CD8-positive, alpha-beta memory T cell (primary cell): ENCODE results near the gene SCTR. TPM values are rescaled to one million over a fixed set of nuclear protein-coding genes. Genes with fewer than 3 reads are reported as not detected.
A peak's percentile ranks its signal among the peaks of the same experiment; 100 is the strongest.

Experiments
- CTCF ChIA-PET: fragments of 350-600 bp; sonication (Branson Sonifier 250); formaldehyde crosslinking; loops from one replicate; lab custom pipeline; 2021; ENCODE audit warnings: antibody characterized with exemption; lab: Charles Lee
- POLR2A ChIA-PET: fragments of 350-600 bp; sonication (Branson Sonifier 250); formaldehyde crosslinking; loops from one replicate; lab custom pipeline; 2021; ENCODE audit warnings: antibody characterized with exemption; lab: Charles Lee
- DNase-seq, 5 donors: peaks; one replicate each; pipeline versions ENCODE4 v3.0.0 to v3.0.0-alpha.2; 2020 to 2022; ENCODE audit warnings: mixed read lengths in 1 of 5
- H3K27ac ChIP-seq: one replicate; pipeline ENCODE4 v1.7.0; 2013; ENCODE audit warnings: low read depth, mild to moderate bottlenecking, low read length, moderate library complexity
- H3K27me3 ChIP-seq: 2 replicates; pipeline ENCODE4 v1.7.0; 2013; ENCODE audit warnings: low read length, mild to moderate bottlenecking; ENCODE audit not compliant: insufficient read depth, poor library complexity, severe bottlenecking
- H3K36me3 ChIP-seq: 2 replicates; pipeline ENCODE4 v1.7.0; 2013; ENCODE audit warnings: mild to moderate bottlenecking, low read length, moderate library complexity; ENCODE audit not compliant: insufficient read depth
- H3K4me1 ChIP-seq: 2 replicates; pipeline ENCODE4 v1.7.0; 2013; ENCODE audit warnings: mild to moderate bottlenecking, low read length, moderate library complexity; ENCODE audit not compliant: insufficient read depth
- H3K4me3 ChIP-seq: 2 replicates; pipeline ENCODE4 v1.7.0; 2013; ENCODE audit warnings: mild to moderate bottlenecking, low read length
- H3K9me3 ChIP-seq: 2 replicates; pipeline ENCODE4 v1.7.0; 2013; ENCODE audit warnings: mild to moderate bottlenecking, low read length
- H3K27ac Mint-ChIP-seq, 8 donors: one replicate each; pipeline ENCODE4 v1.8.0; 2020 to 2021; ENCODE audit warnings: mixed read lengths in 8 of 8, mild to moderate bottlenecking in 6 of 8, inconsistent platforms in 3 of 8, moderate library complexity in 3 of 8
- H3K27me3 Mint-ChIP-seq, 2 donors: one replicate each; pipeline ENCODE4 v1.8.0; 2020 to 2021; ENCODE audit warnings: mixed read lengths in 2 of 2, mild to moderate bottlenecking in 1 of 2, moderate library complexity in 1 of 2
- H3K36me3 Mint-ChIP-seq, 3 donors: one replicate each; pipeline ENCODE4 v1.8.0; 2020 to 2021; ENCODE audit warnings: mixed read lengths in 3 of 3, inconsistent platforms in 1 of 3, mild to moderate bottlenecking in 1 of 3
- H3K4me1 Mint-ChIP-seq, 3 donors: one replicate each; pipeline ENCODE4 v1.8.0; 2020 to 2021; ENCODE audit warnings: mixed read lengths in 3 of 3, inconsistent platforms in 1 of 3, mild to moderate bottlenecking in 1 of 3
- H3K4me3 Mint-ChIP-seq, 7 donors: one replicate each; pipeline ENCODE4 v1.8.0; 2020 to 2021; ENCODE audit warnings: mixed read lengths in 7 of 7, mild to moderate bottlenecking in 6 of 7, moderate library complexity in 4 of 7, inconsistent platforms in 2 of 7
- H3K9me3 Mint-ChIP-seq, 5 donors: one replicate each; pipeline ENCODE4 v1.8.0; 2020 to 2022; ENCODE audit warnings: mixed read lengths in 5 of 5, mild to moderate bottlenecking in 3 of 5, moderate library complexity in 2 of 5, inconsistent platforms in 1 of 5
- polyA plus RNA-seq: library from polyadenylated mRNA; unstranded; fragments of 300-500 nt; fragmentation: Illumina TruSeq; gene quantifications from one replicate; pipeline ENCODE4 v1.2.3, GENCODE V29; 2021
- total RNA-seq, 2 experiments: library from RNA; stranded (reverse); gene quantifications; one replicate each; pipeline ENCODE4 v1.2.3, GENCODE V29; 2021

SCTR gene
- total and polyA plus RNA-seq, 3 experiments from 2014 or later, result not detected

- ChIA-PET CTCF (no interaction called here), POLR2A (no interaction called here)
- Mint-ChIP-seq H3K9me3 (no peaks in the 10 kb centered on the region), H3K36me3 (no peaks in the 10 kb centered on the region), H3K27ac (no peak overlapping the region), H3K4me1 (no peaks in the 10 kb centered on the region), H3K4me3 (no peak overlapping the region), H3K27me3 (peaks cover 5 to 14% of the 10 kb centered on the region in 2 donors)
- no peak overlapping the region for H3K27ac ChIP-seq
- H3K4me3 ChIP-seq, result no peak overlapping the region
- no peaks in the 10 kb centered on the region for H3K9me3 ChIP-seq
- no peaks in the 10 kb centered on the region for H3K4me1 ChIP-seq
- H3K27me3 ChIP-seq, result no peaks in the 10 kb centered on the region
- DNase-seq, result no peak
- no peaks in the 10 kb centered on the region for H3K36me3 ChIP-seq
These were observed 40.2 kb downstream of the SCTR start for GRCh38 chr2:119483896-119484718.

GRCh38 chr2:119483395-119483753, 40.9 kb downstream of the SCTR start:
- CTCF ChIA-PET, result no interaction called here

GRCh38 chr2:119482481-119483394, 41.5 kb downstream of the SCTR start:
- Histone ChIP-seq H3K9me3 (no peaks in the 10 kb centered on the region), H3K36me3 (no peaks in the 10 kb centered on the region), H3K27ac (no peak overlapping the region), H3K4me1 (no peaks in the 10 kb centered on the region), H3K4me3 (no peak overlapping the region), H3K27me3 (no peaks in the 10 kb centered on the region)
- POLR2A ChIA-PET, result no interaction called here
- DNase-seq, result no peak
- Mint-ChIP-seq H3K27me3 (peaks cover 11 to 17% of the 10 kb centered on the region in 2 donors), H3K36me3 (no peaks in the 10 kb centered on the region), H3K4me1 (no peaks in the 10 kb centered on the region), H3K27ac (no peak overlapping the region), H3K9me3 (no peaks in the 10 kb centered on the region), H3K4me3 (no peak overlapping the region)
- CTCF ChIA-PET, result no interaction called here

More at GRCh38 chr2:119483395-119483753, 40.9 kb downstream of the SCTR start:
- Histone ChIP-seq H3K9me3 (no peaks in the 10 kb centered on the region), H3K27ac (no peak overlapping the region), H3K4me1 (no peaks in the 10 kb centered on the region), H3K27me3 (no peaks in the 10 kb centered on the region), H3K4me3 (no peak overlapping the region), H3K36me3 (no peaks in the 10 kb centered on the region)
- DNase-seq, result no peak
- Mint-ChIP-seq H3K4me1 (no peaks in the 10 kb centered on the region), H3K27me3 (peaks cover 5 to 17% of the 10 kb centered on the region in 2 donors), H3K4me3 (no peak overlapping the region), H3K36me3 (no peaks in the 10 kb centered on the region), H3K9me3 (no peaks in the 10 kb centered on the region), H3K27ac (no peak overlapping the region)
- POLR2A ChIA-PET, result no interaction called here

- H3K4me1 ChIP-seq, result no peaks in the 10 kb centered on the region
- H3K27ac Mint-ChIP-seq, result no peak overlapping the region
- peaks cover 13 to 16% of the 10 kb centered on the region in 2 donors for H3K27me3 Mint-ChIP-seq
- H3K36me3 ChIP-seq, result no peaks in the 10 kb centered on the region
- H3K4me3 ChIP-seq, result no peak overlapping the region
- ChIA-PET POLR2A (no interaction called here), CTCF (no interaction called here)
- no peak for DNase-seq
- no peaks in the 10 kb centered on the region for H3K36me3 Mint-ChIP-seq
- no peaks in the 10 kb centered on the region for H3K9me3 Mint-ChIP-seq
- H3K27ac ChIP-seq, result no peak overlapping the region
- H3K4me3 Mint-ChIP-seq, result no peak overlapping the region
- H3K4me1 Mint-ChIP-seq, result no peaks in the 10 kb centered on the region
- no peaks in the 10 kb centered on the region for H3K27me3 ChIP-seq
- no peaks in the 10 kb centered on the region for H3K9me3 ChIP-seq
These were observed 42.5 kb downstream of the SCTR start for GRCh38 chr2:119481501-119482455.

GRCh38 chr2:119480718-119481142, 43.6 kb downstream of the SCTR start:
- no peaks in the 10 kb centered on the region for H3K27me3 ChIP-seq
- no peaks in the 10 kb centered on the region for H3K4me1 ChIP-seq
- Mint-ChIP-seq H3K4me1 (no peaks in the 10 kb centered on the region), H3K36me3 (no peaks in the 10 kb centered on the region), H3K27ac (no peak overlapping the region), H3K27me3 (peaks cover 20 to 23% of the 10 kb centered on the region in 2 donors), H3K9me3 (no peaks in the 10 kb centered on the region), H3K4me3 (no peak overlapping the region)
- H3K9me3 ChIP-seq, result no peaks in the 10 kb centered on the region
- ChIA-PET CTCF (no interaction called here), POLR2A (no interaction called here)
- DNase-seq, result no peak
- H3K36me3 ChIP-seq, result no peaks in the 10 kb centered on the region
- no peak overlapping the region for H3K27ac ChIP-seq
- no peak overlapping the region for H3K4me3 ChIP-seq

- CTCF ChIA-PET, result interaction anchor here (1.4 kb wide), 1 partner anchor 10 kb away, joined by 3 read pairs; no protein-coding TSS in a partner anchor
These were observed 44.1 kb downstream of the SCTR start for GRCh38 chr2:119480184-119480583.

GRCh38 chr2:119478978-119479295, 45.3 kb downstream of the SCTR start:
- H3K27ac Mint-ChIP-seq, result no peak overlapping the region
- H3K27me3 ChIP-seq, result no peaks in the 10 kb centered on the region
- H3K36me3 ChIP-seq, result no peaks in the 10 kb centered on the region
- H3K4me1 ChIP-seq, result no peaks in the 10 kb centered on the region
- H3K9me3 ChIP-seq, result no peaks in the 10 kb centered on the region
- no peak overlapping the region for H3K4me3 Mint-ChIP-seq
- no peak for DNase-seq
- POLR2A ChIA-PET, result no interaction called here
- no peak overlapping the region for H3K4me3 ChIP-seq
- no peaks in the 10 kb centered on the region for H3K4me1 Mint-ChIP-seq
- H3K27me3 Mint-ChIP-seq, result peaks cover 20 to 21% of the 10 kb centered on the region in 2 donors
- H3K9me3 Mint-ChIP-seq, result no peaks in the 10 kb centered on the region
- CTCF ChIA-PET, result interaction anchor here (1.0 to 1.4 kb wide), 2 partner anchors 8 to 9 kb away, joined by 3 read pairs; no protein-coding TSS in a partner anchor
- no peak overlapping the region for H3K27ac ChIP-seq
- H3K36me3 Mint-ChIP-seq, result no peaks in the 10 kb centered on the region

More at GRCh38 chr2:119480184-119480583, 44.1 kb downstream of the SCTR start:
- Mint-ChIP-seq H3K27ac (peak overlapping the region in 1 of 8 donors; percentile 56), H3K36me3 (no peaks in the 10 kb centered on the region), H3K9me3 (no peaks in the 10 kb centered on the region), H3K27me3 (peaks cover 20 to 24% of the 10 kb centered on the region in 2 donors), H3K4me3 (no peak overlapping the region), H3K4me1 (no peaks in the 10 kb centered on the region)
- POLR2A ChIA-PET, result no interaction called here
- Histone ChIP-seq H3K4me3 (no peak overlapping the region), H3K36me3 (no peaks in the 10 kb centered on the region), H3K27ac (no peak overlapping the region), H3K4me1 (no peaks in the 10 kb centered on the region), H3K27me3 (no peaks in the 10 kb centered on the region), H3K9me3 (no peaks in the 10 kb centered on the region)
- no peak for DNase-seq
